Measurements from ENCODE around the gene CRNKL1.

CRNKL1 gene

DNA sequence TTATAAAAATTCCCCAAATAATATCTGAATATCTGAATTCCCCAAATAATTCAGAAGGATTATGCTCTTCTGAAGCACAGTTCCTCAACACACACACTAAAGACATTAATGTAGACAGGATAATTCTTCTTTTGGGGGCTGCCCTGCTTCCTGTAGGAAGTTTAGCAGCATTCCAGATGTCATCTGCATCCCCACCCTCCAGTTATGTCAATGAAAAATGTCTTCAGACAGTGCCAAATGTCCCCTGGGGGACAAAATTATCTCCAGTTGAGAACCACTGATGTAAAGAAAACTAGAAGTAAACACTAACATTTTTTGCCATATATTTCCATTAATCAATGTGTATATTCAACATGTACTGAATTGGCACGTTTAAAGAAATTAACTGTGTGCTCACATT lies 61.0 kb downstream of the CRNKL1 start:
- no peak overlapping the region for H3K27ac Mint-ChIP-seq
- ATAC-seq (no peak), DNase-seq (no peak)
- H3K4me1 Mint-ChIP-seq: no peaks in the 10 kb centered on the region
- H3K27me3 Mint-ChIP-seq: peaks cover 6% of the 10 kb centered on the region
- H3K36me3 Mint-ChIP-seq (ENCODE audit: low read depth): no peaks in the 10 kb centered on the region
- no peaks in the 10 kb centered on the region for H3K9me3 Mint-ChIP-seq
- H3K4me3 Mint-ChIP-seq: no peak overlapping the region

DNA sequence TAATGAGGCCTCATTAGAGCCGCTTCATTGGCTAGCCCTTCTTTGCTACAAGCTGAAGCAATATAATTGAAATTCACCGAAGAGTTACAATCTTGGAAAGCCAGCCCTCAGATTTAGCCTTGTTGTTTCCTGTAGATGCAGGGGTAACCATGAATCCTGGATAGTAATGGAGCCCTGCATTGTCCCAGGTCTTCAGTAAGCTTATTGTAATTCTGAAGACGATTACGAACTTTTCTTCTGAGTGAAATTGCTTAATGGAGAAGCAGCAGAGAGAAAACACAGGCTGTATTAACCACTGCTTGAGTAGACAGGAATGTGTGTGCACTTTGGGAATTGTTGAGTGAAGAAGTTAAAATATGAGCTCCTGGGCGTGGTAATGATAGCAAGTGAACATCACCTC lies 61.4 kb downstream of the CRNKL1 start:
- Mint-ChIP-seq H3K4me1 (no peaks in the 10 kb centered on the region), H3K36me3 (ENCODE audit: low read depth) (no peaks in the 10 kb centered on the region), H3K9me3 (no peaks in the 10 kb centered on the region), H3K27me3 (peaks cover 4% of the 10 kb centered on the region), H3K27ac (no peak overlapping the region), H3K4me3 (no peak overlapping the region)
- DNase-seq (no peak), ATAC-seq (no peak)

DNA sequence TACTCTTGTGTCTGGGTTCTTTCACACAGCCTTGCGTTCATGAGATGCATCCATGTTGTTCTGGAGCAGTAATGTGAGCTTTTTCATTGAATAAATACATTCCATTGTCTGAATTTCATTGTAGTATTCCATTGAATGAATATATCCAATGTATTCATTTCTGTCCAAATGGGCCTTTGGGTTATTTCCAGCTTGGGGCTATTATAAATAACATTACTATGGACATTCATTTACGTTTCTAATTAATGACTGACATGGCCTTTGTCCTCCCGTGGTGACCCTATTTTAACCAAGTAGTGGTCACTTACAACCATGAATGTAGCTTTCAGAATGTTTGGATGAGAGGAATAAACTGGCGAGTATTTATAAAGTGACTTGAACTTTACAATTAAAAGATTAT lies 65.2 kb downstream of the CRNKL1 start:
- H3K4me3 Mint-ChIP-seq: no peak overlapping the region
- H3K27me3 Mint-ChIP-seq: peaks cover 4% of the 10 kb centered on the region
- H3K36me3 Mint-ChIP-seq (ENCODE audit: low read depth): no peaks in the 10 kb centered on the region
- no peaks in the 10 kb centered on the region for H3K9me3 Mint-ChIP-seq
- DNase-seq: no peak
- H3K27ac Mint-ChIP-seq: no peak overlapping the region
- H3K4me1 Mint-ChIP-seq: no peaks in the 10 kb centered on the region
- no peak for ATAC-seq

DNA sequence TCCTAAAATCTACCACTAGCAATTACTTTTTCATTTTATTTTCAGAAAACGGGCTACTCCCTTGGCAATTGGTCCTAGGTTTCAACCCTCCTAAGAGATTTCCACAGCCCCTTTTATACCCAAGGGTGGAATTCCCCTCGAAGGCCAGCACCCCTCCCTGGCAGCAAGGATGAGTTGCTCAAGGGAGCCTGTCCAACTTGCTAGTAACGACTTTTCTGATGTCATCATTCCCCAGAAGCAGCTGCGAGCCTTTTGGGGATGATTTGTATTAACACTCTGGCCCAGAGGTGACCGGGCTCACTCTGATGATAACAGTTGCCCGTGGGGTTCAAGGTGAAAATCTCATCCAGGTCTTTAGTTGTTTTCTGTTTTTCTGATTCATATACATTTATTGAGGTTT lies 65.8 kb downstream of the CRNKL1 start:
- Mint-ChIP-seq H3K27ac (no peak overlapping the region), H3K9me3 (no peaks in the 10 kb centered on the region), H3K4me3 (no peak overlapping the region), H3K27me3 (peaks cover 4% of the 10 kb centered on the region), H3K36me3 (ENCODE audit: low read depth) (no peaks in the 10 kb centered on the region), H3K4me1 (no peaks in the 10 kb centered on the region)
- DNase-seq (no peak), ATAC-seq (no peak)
